HG02970 (cell line): ENCODE data around the gene ABCC5.
"Not testable (repeated sequence)": the region's sequence is repeated elsewhere in the genome, so short reads cannot be mapped to it uniquely, and the experiment has no call there.

Source experiments
- ATAC-seq: cut with Tn5 transposase; IDR thresholded peaks from one replicate; pipeline ENCODE4 v1.9.1; 2021; ENCODE audit warnings: mild to moderate bottlenecking, moderate library complexity, moderate number of reproducible peaks; ENCODE audit not compliant: unreplicated experiment, low FRiP score

The ABCC5 gene

GRCh38 chr3:184016811-184017671, 643 bp downstream of the ABCC5 start:
- ATAC-seq = peak; percentile 72

GRCh38 chr3:184016169-184016570, 1.5 kb downstream of the ABCC5 start:
- no peak for ATAC-seq

- ATAC-seq = no peak
Observed at GRCh38 chr3:184015381-184016019, 2.2 kb downstream of the ABCC5 start.

GRCh38 chr3:184011937-184012889, 5.5 kb downstream of the ABCC5 start:
- no peak for ATAC-seq

- ATAC-seq = no peak
Observed at GRCh38 chr3:184011230-184011876, 6.3 kb downstream of the ABCC5 start.

GRCh38 chr3:184008161-184008560, 9.5 kb downstream of the ABCC5 start:
- ATAC-seq = no peak

- ATAC-seq = not testable (repeated sequence)
Observed at GRCh38 chr3:184007143-184007813, 10.4 kb downstream of the ABCC5 start.

GRCh38 chr3:184005941-184006507, 11.7 kb downstream of the ABCC5 start:
- ATAC-seq = no peak

GRCh38 chr3:184004476-184004875, 13.2 kb downstream of the ABCC5 start:
- ATAC-seq = no peak

- no peak for ATAC-seq
Observed at GRCh38 chr3:184003187-184003967, 14.3 kb downstream of the ABCC5 start.

- ATAC-seq = no peak
Observed at GRCh38 chr3:184002469-184002868, 15.2 kb downstream of the ABCC5 start.

- no peak for ATAC-seq
Observed at GRCh38 chr3:184001761-184002160, 15.9 kb downstream of the ABCC5 start.

- no peak for ATAC-seq
Observed at GRCh38 chr3:183991403-183991802, 26.3 kb downstream of the ABCC5 start.

GRCh38 chr3:183988216-183988790, 29.4 kb downstream of the ABCC5 start:
- no peak for ATAC-seq

GRCh38 chr3:183987000-183987600, 30.6 kb downstream of the ABCC5 start:
- ATAC-seq = no peak

GRCh38 chr3:183984749-183985729, 32.6 kb downstream of the ABCC5 start:
- no peak for ATAC-seq
